ENCODE data around the gene MCF2L2.

MCF2L2 gene

GRCh38 chr3:183226333-183226890 lies 202.0 kb downstream of the MCF2L2 start:
- TF ChIP-seq CREB5 (CRISPR knock-in tag; IDR thresholded peaks at IDR 0.05; ENCODE audit: low read depth), result no peak
- TF ChIP-seq ESRRG (CRISPR knock-in tag; IDR thresholded peaks at IDR 0.05), result no peak
- no peak for TF ChIP-seq ZFP30 (CRISPR knock-in tag; IDR thresholded peaks at IDR 0.05)
- no peak for TF ChIP-seq RARB (CRISPR knock-in tag; IDR thresholded peaks at IDR 0.05)
- TF ChIP-seq PPARA (CRISPR knock-in tag; IDR thresholded peaks at IDR 0.05; ENCODE audit: borderline replicate concordance), result no peak
- no peak for TF ChIP-seq TCF4 (CRISPR knock-in tag; IDR thresholded peaks at IDR 0.05; ENCODE audit: borderline replicate concordance)
- TF ChIP-seq ISL1 (CRISPR knock-in tag; IDR thresholded peaks at IDR 0.05), result no peak
- no peak for TF ChIP-seq OSR1 (CRISPR knock-in tag; IDR thresholded peaks at IDR 0.05)
- TF ChIP-seq ZFP3 (CRISPR knock-in tag; IDR thresholded peaks at IDR 0.05), result no peak
- TF ChIP-seq ZNF70 (CRISPR knock-in tag; IDR thresholded peaks at IDR 0.05), result no peak
- no peak for ATAC-seq

DNA sequence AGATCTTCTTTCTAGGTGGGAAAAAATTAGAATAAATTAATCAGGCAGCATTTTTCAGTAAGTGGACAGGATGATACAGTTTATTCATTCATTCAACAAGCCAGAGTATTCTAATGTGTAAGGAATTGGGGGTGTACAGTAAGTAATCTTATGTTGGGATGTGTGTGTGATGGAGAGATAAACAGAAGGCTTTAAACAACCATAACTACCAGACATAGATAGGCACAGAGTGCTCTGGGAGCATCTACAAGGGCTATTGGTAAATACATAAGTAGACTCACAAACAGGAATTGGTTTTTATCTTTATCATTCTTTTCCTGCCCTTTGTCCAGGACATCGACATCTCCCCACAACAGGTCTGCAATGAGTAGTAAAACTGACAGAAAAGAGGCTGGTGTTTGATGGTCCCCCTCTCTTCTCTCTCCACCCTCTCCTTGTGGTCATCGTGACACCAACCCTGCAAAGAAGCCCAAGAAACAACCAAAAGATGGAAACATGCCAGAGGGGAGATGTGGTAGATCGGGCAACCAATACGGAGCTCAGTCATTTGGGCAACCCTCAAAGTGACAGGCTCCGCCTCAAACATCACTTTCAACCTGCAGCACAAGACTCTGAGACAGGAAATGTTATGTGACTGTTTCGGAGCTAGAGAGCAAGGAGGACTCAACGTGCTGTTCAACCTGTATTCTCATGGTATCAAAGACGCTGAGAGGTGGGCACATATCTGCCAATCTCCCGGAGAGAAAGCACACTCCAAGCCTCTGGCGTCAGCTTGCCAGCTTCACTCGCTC lies 204.0 kb downstream of the MCF2L2 start:
- ATAC-seq, result no peak

DNA sequence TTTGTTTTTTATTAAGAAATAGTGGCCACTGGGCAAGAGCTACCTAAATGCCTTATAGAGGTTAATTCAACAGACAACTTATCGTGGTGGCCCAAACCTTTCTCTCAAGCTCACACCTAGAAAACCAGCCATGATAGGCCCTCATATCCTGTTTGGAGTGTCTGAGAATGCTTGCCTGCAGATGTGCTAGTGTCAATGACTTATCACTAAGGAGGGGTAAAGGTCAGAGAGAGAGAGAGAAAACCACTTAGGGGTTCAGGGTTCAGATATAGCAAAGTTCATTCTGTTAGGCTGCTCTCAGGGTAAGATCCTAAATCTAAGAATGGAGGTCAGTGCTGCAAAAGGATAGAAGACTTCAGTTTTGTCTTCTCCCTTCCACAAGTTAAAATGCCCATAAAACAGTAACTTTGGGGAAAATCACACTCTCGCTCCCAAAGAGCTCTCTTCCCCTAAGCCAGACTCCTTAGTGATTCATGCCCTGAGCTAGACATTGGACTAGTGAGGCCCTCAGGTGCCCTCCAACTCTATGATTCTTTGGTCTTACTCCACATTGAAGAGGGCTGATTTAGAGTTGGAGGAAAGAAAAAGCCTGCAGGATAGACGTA lies 205.7 kb downstream of the MCF2L2 start:
- no peak for TF ChIP-seq TCF4 (CRISPR knock-in tag; IDR thresholded peaks at IDR 0.05; ENCODE audit: borderline replicate concordance)
- no peak for TF ChIP-seq PPARA (CRISPR knock-in tag; IDR thresholded peaks at IDR 0.05; ENCODE audit: borderline replicate concordance)
- no peak for TF ChIP-seq ZNF70 (CRISPR knock-in tag; IDR thresholded peaks at IDR 0.05)
- no peak for TF ChIP-seq ZFP3 (CRISPR knock-in tag; IDR thresholded peaks at IDR 0.05)
- TF ChIP-seq ZC3H10 (CRISPR knock-in tag; IDR thresholded peaks at IDR 0.05), result no peak
- TF ChIP-seq PATZ1 (CRISPR knock-in tag; IDR thresholded peaks at IDR 0.05; ENCODE audit: borderline replicate concordance), result no peak
- no peak for TF ChIP-seq POU6F1 (CRISPR knock-in tag; IDR thresholded peaks at IDR 0.05; ENCODE audit: borderline replicate concordance, low read depth)
- TF ChIP-seq TOX (CRISPR knock-in tag; IDR thresholded peaks at IDR 0.05; ENCODE audit: borderline replicate concordance), result no peak
- no peak for TF ChIP-seq ZNF8 (CRISPR knock-in tag; IDR thresholded peaks at IDR 0.05)
- TF ChIP-seq ISL1 (CRISPR knock-in tag; IDR thresholded peaks at IDR 0.05), result no peak
- no peak for TF ChIP-seq ZNF565 (CRISPR knock-in tag; conservative IDR thresholded peaks at IDR 0.05; ENCODE audit: low read depth)
- no peak for TF ChIP-seq BACH2 (CRISPR knock-in tag; IDR thresholded peaks at IDR 0.05; ENCODE audit: borderline replicate concordance)
- TF ChIP-seq GLIS3 (CRISPR knock-in tag; IDR thresholded peaks at IDR 0.05), result no peak
- TF ChIP-seq CSRNP3 (CRISPR knock-in tag; IDR thresholded peaks at IDR 0.05), result no peak
- no peak for TF ChIP-seq ESRRG (CRISPR knock-in tag; IDR thresholded peaks at IDR 0.05)
- no peak for TF ChIP-seq RARB (CRISPR knock-in tag; IDR thresholded peaks at IDR 0.05)
- no peak for ATAC-seq

More for the DNA sequence above, 204.0 kb downstream of the MCF2L2 start:
- TF ChIP-seq ZC3H10 (CRISPR knock-in tag; IDR thresholded peaks at IDR 0.05) (no peak), TCF4 (CRISPR knock-in tag; IDR thresholded peaks at IDR 0.05; ENCODE audit: borderline replicate concordance) (no peak), RARB (CRISPR knock-in tag; IDR thresholded peaks at IDR 0.05) (no peak), POU6F1 (CRISPR knock-in tag; IDR thresholded peaks at IDR 0.05; ENCODE audit: borderline replicate concordance, low read depth) (no peak), CSRNP3 (CRISPR knock-in tag; IDR thresholded peaks at IDR 0.05) (no peak), SNAI2 (CRISPR knock-in tag; IDR thresholded peaks at IDR 0.05) (no peak), ZFP3 (CRISPR knock-in tag; IDR thresholded peaks at IDR 0.05) (no peak), ESRRG (CRISPR knock-in tag; IDR thresholded peaks at IDR 0.05) (no peak)

All from SK-N-SH treated with all-trans-retinoic acid at 6 μM for 48 hours (cell line).